Activated CD4-positive, alpha-beta T cell treated with anti-CD3 and anti-CD28 coated beads for 36 hours (primary cell): Measurements from ENCODE around the gene OPHN1. TPM values are rescaled to one million over a fixed set of nuclear protein-coding genes. Genes with fewer than 3 reads are reported as not detected.

Experiments used
- ATAC-seq: fragments of 200-7000 bp; cut with Tn5 transposase; one replicate; pipeline ENCODE4 v1.10.0; 2021; ENCODE audit warnings: mild to moderate bottlenecking, moderate library complexity
- CTCF ChIA-PET: fragments of 350-600 bp; sonication (Branson Sonifier 250); formaldehyde crosslinking; loops from one replicate; lab custom pipeline; 2021; ENCODE audit warnings: antibody characterized with exemption; lab: Charles Lee
- POLR2A ChIA-PET: fragments of 350-600 bp; sonication (Branson Sonifier 250); formaldehyde crosslinking; loops from one replicate; lab custom pipeline; 2021; ENCODE audit warnings: antibody characterized with exemption, inconsistent platforms; lab: Charles Lee
- DNase-seq: peaks from one replicate; pipeline ENCODE4 v3.0.0-alpha.2; 2020
- H3K27ac Mint-ChIP-seq: one replicate; pipeline ENCODE4 v1.8.0; 2021; ENCODE audit warnings: mixed read lengths
- H3K27me3 Mint-ChIP-seq: one replicate; pipeline ENCODE4 v1.8.0; 2021; ENCODE audit warnings: mixed read lengths
- H3K36me3 Mint-ChIP-seq: one replicate; pipeline ENCODE4 v1.8.0; 2021; ENCODE audit warnings: low read depth, mixed read lengths
- H3K4me1 Mint-ChIP-seq: one replicate; pipeline ENCODE4 v1.8.0; 2021; ENCODE audit warnings: mixed read lengths
- H3K4me3 Mint-ChIP-seq: one replicate; pipeline ENCODE4 v1.8.0; 2021; ENCODE audit warnings: mild to moderate bottlenecking, moderate library complexity, mixed read lengths
- H3K9me3 Mint-ChIP-seq: one replicate; pipeline ENCODE4 v1.8.0; 2021; ENCODE audit warnings: low read depth, mixed read lengths
- intact Hi-C, 2 experiments: fragments of 100-400 bp; cut with DNase I in 1 of 2; cut with micrococcal nuclease in 1 of 2; formaldehyde crosslinking; loops; one replicate each; pipeline versions ENCODE4 v1.14.2 to v1.15.1; 2022 to 2024; cut with DNase I, micrococcal nuclease
- total RNA-seq, 2 experiments: library from RNA; stranded (reverse); gene quantifications; one replicate each; pipeline ENCODE4 v1.2.3, GENCODE V29; 2021

Gene OPHN1
- total RNA-seq, 2 experiments from 2014 or later, result 0.04 to 0.07 TPM

DNA sequence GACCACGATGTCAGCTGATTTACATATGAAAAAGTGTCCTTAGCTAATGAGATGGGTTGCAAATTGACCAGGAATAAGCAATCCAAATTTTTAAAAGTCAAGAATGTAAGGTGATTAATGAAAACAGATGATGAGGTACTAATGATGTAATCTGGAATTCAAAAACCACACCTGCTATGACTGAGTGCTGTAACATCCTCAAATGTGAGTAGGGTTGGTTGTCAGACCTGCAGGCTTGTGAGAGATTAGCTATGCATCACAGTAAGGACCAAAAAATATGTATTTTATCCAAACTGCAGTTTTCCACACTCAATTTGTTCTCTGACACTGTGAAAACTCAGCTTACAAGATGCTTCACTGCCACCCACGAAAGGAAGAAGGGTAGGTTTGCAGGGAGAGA, 242.5 kb downstream of the OPHN1 start:
- CTCF ChIA-PET, result interaction anchor here (0.7 kb wide), 1 partner anchor 1074 kb away, joined by 3 read pairs; no protein-coding TSS in a partner anchor
- no peaks in the 10 kb centered on the region for H3K9me3 Mint-ChIP-seq
- DNase-seq (no peak), ATAC-seq (no peak)
- peaks cover 3% of the 10 kb centered on the region for H3K27me3 Mint-ChIP-seq
- no peaks in the 10 kb centered on the region for H3K4me1 Mint-ChIP-seq
- no peak overlapping the region for H3K27ac Mint-ChIP-seq
- H3K36me3 Mint-ChIP-seq, result no peaks in the 10 kb centered on the region
- POLR2A ChIA-PET, result no interaction called here
- H3K4me3 Mint-ChIP-seq, result no peak overlapping the region
- intact Hi-C loops, result loop anchor here (10.0 kb wide), 3 partner anchors 274 to 614 kb away; no protein-coding TSS in a partner anchor

GRCh38 chrX:68186552-68187262, 246.6 kb downstream of the OPHN1 start:
- H3K27me3 Mint-ChIP-seq, result peaks cover 5% of the 10 kb centered on the region
- DNase-seq (no peak), ATAC-seq (no peak)
- intact Hi-C loops, result no loop called here
- POLR2A ChIA-PET, result no interaction called here
- H3K4me3 Mint-ChIP-seq, result no peak overlapping the region
- H3K36me3 Mint-ChIP-seq, result no peaks in the 10 kb centered on the region
- no peaks in the 10 kb centered on the region for H3K9me3 Mint-ChIP-seq
- H3K4me1 Mint-ChIP-seq, result no peaks in the 10 kb centered on the region
- no peak overlapping the region for H3K27ac Mint-ChIP-seq
- CTCF ChIA-PET, result interaction anchor here (0.8 kb wide), 1 partner anchor 161 kb away, joined by 6 read pairs; no protein-coding TSS in a partner anchor

- no peak for ATAC-seq
- Mint-ChIP-seq H3K4me3 (no peak overlapping the region), H3K27me3 (peaks cover 5% of the 10 kb centered on the region), H3K27ac (no peak overlapping the region), H3K4me1 (peaks cover 2% of the 10 kb centered on the region), H3K36me3 (no peaks in the 10 kb centered on the region), H3K9me3 (no peaks in the 10 kb centered on the region)
- no peak for DNase-seq
- intact Hi-C loops, result no loop called here
- CTCF ChIA-PET, result interaction anchor here (1.2 kb wide), 1 partner anchor 12 kb away, joined by 3 read pairs; no protein-coding TSS in a partner anchor
- POLR2A ChIA-PET, result no interaction called here
These were observed 248.1 kb downstream of the OPHN1 start for GRCh38 chrX:68185161-68185560.

DNA sequence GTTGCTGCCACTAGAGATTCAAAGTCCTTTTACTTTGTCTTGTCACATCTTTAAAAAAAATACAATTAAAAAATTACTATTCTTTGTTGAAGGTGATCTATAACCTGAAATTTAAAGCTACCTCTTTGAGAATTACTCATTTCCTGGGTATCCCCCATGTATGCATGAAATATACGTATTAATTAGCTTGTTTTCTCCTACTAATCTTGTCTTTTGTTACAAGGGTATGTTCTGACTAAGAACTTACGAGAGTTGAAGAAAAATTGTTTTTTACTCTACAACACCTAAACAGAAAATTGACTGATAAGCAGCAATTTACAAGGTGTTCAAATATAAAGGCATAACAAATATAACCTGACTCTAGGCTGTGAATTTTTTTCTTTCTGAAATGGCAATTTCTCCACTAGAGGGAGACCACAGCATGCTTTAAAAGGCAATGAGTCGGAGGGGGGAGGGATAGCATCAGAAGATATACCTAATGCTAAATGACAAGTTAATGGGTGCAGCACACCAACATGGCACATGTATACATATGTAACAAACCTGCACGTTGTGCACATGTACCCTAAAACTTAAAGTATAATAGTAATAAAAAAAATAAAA, 249.6 kb downstream of the OPHN1 start:
- no peak overlapping the region for H3K4me3 Mint-ChIP-seq
- no peak for ATAC-seq

GRCh38 chrX:68180579-68180978, 252.7 kb downstream of the OPHN1 start:
- intact Hi-C loops, result no loop called here
- Mint-ChIP-seq H3K36me3 (no peaks in the 10 kb centered on the region), H3K27me3 (peaks cover 2% of the 10 kb centered on the region), H3K27ac (no peak overlapping the region), H3K9me3 (no peaks in the 10 kb centered on the region), H3K4me3 (no peak overlapping the region), H3K4me1 (peaks cover 4% of the 10 kb centered on the region)
- ATAC-seq, result no peak
- ChIA-PET CTCF (interaction anchor here (0.6 kb wide), 1 partner anchor 16 kb away, joined by 3 read pairs; no protein-coding TSS in a partner anchor), POLR2A (no interaction called here)
- DNase-seq, result no peak

More for the DNA sequence above, 249.6 kb downstream of the OPHN1 start:
- Mint-ChIP-seq H3K9me3 (no peaks in the 10 kb centered on the region), H3K4me1 (peaks cover 2% of the 10 kb centered on the region), H3K27ac (no peak overlapping the region), H3K27me3 (peaks cover 5% of the 10 kb centered on the region), H3K36me3 (no peaks in the 10 kb centered on the region)
- intact Hi-C loops, result no loop called here
- DNase-seq, result no peak
- ChIA-PET CTCF (interaction anchor here (0.7 kb wide), 1 partner anchor 10 kb away, joined by 3 read pairs; no protein-coding TSS in a partner anchor), POLR2A (no interaction called here)

- ATAC-seq (no peak), DNase-seq (no peak)
- Mint-ChIP-seq H3K27ac (no peak overlapping the region), H3K36me3 (no peaks in the 10 kb centered on the region), H3K27me3 (peaks cover 2% of the 10 kb centered on the region), H3K4me3 (no peak overlapping the region), H3K4me1 (peaks cover 4% of the 10 kb centered on the region), H3K9me3 (no peaks in the 10 kb centered on the region)
- ChIA-PET CTCF (no interaction called here), POLR2A (no interaction called here)
- intact Hi-C loops, result no loop called here
These were observed 253.9 kb downstream of the OPHN1 start for GRCh38 chrX:68179355-68179754.

DNA sequence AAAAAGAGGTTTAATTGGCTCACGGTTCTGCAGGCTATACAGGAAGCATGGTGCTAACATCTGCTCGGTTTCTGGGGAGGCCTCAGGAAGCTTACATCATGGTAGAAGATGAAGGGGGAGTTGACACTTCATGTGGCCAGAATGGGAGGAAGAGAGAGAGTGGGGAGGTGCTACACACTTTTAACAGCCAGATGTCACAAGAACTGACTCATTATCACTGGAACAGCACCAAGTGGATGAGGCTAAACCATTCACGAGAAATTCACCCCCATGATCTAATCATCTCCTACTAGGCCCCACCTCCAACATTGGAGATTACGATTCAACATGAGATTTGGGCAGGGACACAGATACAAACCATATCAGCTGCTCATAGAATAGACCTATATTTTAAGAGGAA, 255.8 kb downstream of the OPHN1 start:
- H3K36me3 Mint-ChIP-seq, result no peaks in the 10 kb centered on the region
- CTCF ChIA-PET, result interaction anchor here (1.0 kb wide), 1 partner anchor 19 kb away, joined by 3 read pairs; no protein-coding TSS in a partner anchor
- POLR2A ChIA-PET, result no interaction called here
- H3K27ac Mint-ChIP-seq, result no peak overlapping the region
- ATAC-seq (no peak), DNase-seq (no peak)
- H3K27me3 Mint-ChIP-seq, result peaks cover 2% of the 10 kb centered on the region
- intact Hi-C loops, result no loop called here
- H3K9me3 Mint-ChIP-seq, result no peaks in the 10 kb centered on the region
- peaks cover 4% of the 10 kb centered on the region for H3K4me1 Mint-ChIP-seq
- no peak overlapping the region for H3K4me3 Mint-ChIP-seq

DNA sequence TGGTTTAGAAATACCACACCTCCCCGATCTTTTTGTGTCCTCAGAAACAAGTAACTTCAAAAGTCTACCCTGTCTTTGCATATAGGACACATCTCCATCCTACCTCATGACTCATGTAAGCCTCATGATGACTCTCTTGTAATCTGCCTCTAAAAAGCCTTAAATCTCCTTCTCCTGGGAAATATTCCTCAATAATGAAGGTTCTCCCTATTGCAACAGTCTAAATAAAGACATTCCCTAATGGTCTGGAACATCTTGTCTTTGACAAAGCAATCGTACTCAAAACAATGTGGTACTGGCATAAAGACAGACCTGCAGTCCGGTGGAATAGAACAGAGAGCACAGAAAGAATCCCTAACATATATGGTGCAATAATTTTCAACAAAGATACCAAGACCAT, 257.7 kb downstream of the OPHN1 start:
- intact Hi-C loops, result no loop called here
- peaks cover 2% of the 10 kb centered on the region for H3K4me1 Mint-ChIP-seq
- no peak overlapping the region for H3K4me3 Mint-ChIP-seq
- DNase-seq, result no peak
- POLR2A ChIA-PET, result no interaction called here
- no peak for ATAC-seq
- no peak overlapping the region for H3K27ac Mint-ChIP-seq
- CTCF ChIA-PET, result no interaction called here
- no peaks in the 10 kb centered on the region for H3K9me3 Mint-ChIP-seq
- H3K27me3 Mint-ChIP-seq, result no peaks in the 10 kb centered on the region
- no peaks in the 10 kb centered on the region for H3K36me3 Mint-ChIP-seq

DNA sequence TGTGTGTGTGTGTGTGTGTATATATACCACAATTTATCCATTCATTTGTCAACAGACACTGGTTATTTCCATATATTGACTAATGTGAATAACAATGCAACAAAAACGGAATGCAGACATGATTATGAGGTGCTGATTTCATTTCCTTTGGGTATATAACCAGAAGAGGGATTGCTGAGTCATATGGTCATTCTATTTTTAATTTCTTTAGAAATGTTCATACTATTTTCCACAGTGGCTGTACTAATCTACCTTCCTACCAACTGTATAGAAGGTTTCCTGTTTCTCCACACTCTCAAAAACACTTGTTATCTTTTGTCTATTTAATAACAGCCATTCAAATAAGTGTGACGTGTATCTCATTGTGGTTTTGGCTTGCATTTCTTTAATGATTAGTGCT, 269.9 kb downstream of the OPHN1 start:
- CTCF ChIA-PET, result no interaction called here
- ATAC-seq, result no peak

GRCh38 chrX:68147848-68148247, 285.4 kb downstream of the OPHN1 start:
- ATAC-seq, result no peak
- intact Hi-C loops, result no loop called here
- no peaks in the 10 kb centered on the region for H3K4me1 Mint-ChIP-seq
- CTCF ChIA-PET, result no interaction called here
- DNase-seq, result no peak
- no peaks in the 10 kb centered on the region for H3K9me3 Mint-ChIP-seq
- no peak overlapping the region for H3K4me3 Mint-ChIP-seq
- POLR2A ChIA-PET, result no interaction called here
- H3K27me3 Mint-ChIP-seq, result no peaks in the 10 kb centered on the region
- H3K27ac Mint-ChIP-seq, result no peak overlapping the region
- no peaks in the 10 kb centered on the region for H3K36me3 Mint-ChIP-seq

More for the DNA sequence above, 269.9 kb downstream of the OPHN1 start:
- Mint-ChIP-seq H3K4me1 (no peaks in the 10 kb centered on the region), H3K27ac (no peak overlapping the region), H3K36me3 (no peaks in the 10 kb centered on the region), H3K9me3 (no peaks in the 10 kb centered on the region), H3K27me3 (no peaks in the 10 kb centered on the region), H3K4me3 (no peak overlapping the region)
- intact Hi-C loops, result no loop called here
- DNase-seq, result no peak
- POLR2A ChIA-PET, result no interaction called here

- intact Hi-C loops, result no loop called here
- Mint-ChIP-seq H3K36me3 (no peaks in the 10 kb centered on the region), H3K27ac (no peak overlapping the region), H3K27me3 (no peaks in the 10 kb centered on the region), H3K4me3 (no peak overlapping the region), H3K4me1 (no peaks in the 10 kb centered on the region), H3K9me3 (no peaks in the 10 kb centered on the region)
- ATAC-seq (no peak), DNase-seq (no peak)
- ChIA-PET POLR2A (no interaction called here), CTCF (no interaction called here)
These were observed 287.2 kb downstream of the OPHN1 start for GRCh38 chrX:68146054-68146453.

GRCh38 chrX:68139791-68140190, 293.5 kb downstream of the OPHN1 start:
- POLR2A ChIA-PET, result no interaction called here
- H3K4me1 Mint-ChIP-seq, result no peaks in the 10 kb centered on the region
- CTCF ChIA-PET, result no interaction called here
- ATAC-seq (no peak), DNase-seq (no peak)
- H3K9me3 Mint-ChIP-seq, result no peaks in the 10 kb centered on the region
- no peaks in the 10 kb centered on the region for H3K27me3 Mint-ChIP-seq
- H3K36me3 Mint-ChIP-seq, result no peaks in the 10 kb centered on the region
- intact Hi-C loops, result no loop called here
- no peak overlapping the region for H3K4me3 Mint-ChIP-seq
- no peak overlapping the region for H3K27ac Mint-ChIP-seq
